Superior temporal gyrus (tissue), 1 donor: ENCODE measurements around the gene RAC3.

ENCODE experiments used
- DNase-seq: peaks from one replicate; pipeline ENCODE4 v3.0.0-alpha.2; 2016; ENCODE audit errors: extremely low spot score

RAC3 gene

DNA sequence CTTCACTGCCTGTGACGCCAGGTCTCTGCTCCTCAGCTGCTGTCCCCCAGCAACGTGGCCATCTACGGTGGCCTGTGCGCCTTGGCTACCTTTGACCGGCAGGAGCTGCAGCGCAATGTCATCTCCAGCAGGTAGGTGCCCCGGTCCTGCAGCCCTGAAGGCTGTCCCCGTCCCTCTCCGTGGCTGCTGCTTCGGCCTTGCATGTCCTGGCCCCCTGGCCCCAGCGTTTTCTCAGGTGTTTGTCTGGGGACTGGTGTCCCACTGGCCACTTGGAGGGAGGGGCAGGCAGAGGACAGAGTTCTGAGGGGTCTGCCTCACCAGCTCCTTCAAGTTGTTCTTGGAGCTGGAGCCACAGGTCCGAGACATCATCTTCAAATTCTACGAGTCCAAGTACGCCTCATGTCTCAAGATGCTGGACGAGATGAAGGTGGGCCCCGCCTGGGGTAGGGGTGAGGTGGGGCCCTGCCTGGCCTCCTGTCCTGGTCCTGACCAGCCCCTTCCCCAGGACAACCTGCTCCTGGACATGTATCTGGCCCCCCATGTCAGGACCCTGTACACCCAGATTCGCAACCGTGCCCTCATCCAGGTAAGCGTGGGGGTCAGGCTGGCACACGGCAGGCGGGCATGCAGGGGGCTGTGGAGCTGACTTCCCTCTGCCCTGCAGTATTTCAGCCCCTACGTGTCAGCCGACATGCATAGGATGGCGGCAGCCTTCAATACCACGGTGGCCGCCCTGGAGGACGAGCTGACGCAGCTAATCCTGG, 24.7 kb downstream of the RAC3 start:
- DNase-seq = no peak

DNA sequence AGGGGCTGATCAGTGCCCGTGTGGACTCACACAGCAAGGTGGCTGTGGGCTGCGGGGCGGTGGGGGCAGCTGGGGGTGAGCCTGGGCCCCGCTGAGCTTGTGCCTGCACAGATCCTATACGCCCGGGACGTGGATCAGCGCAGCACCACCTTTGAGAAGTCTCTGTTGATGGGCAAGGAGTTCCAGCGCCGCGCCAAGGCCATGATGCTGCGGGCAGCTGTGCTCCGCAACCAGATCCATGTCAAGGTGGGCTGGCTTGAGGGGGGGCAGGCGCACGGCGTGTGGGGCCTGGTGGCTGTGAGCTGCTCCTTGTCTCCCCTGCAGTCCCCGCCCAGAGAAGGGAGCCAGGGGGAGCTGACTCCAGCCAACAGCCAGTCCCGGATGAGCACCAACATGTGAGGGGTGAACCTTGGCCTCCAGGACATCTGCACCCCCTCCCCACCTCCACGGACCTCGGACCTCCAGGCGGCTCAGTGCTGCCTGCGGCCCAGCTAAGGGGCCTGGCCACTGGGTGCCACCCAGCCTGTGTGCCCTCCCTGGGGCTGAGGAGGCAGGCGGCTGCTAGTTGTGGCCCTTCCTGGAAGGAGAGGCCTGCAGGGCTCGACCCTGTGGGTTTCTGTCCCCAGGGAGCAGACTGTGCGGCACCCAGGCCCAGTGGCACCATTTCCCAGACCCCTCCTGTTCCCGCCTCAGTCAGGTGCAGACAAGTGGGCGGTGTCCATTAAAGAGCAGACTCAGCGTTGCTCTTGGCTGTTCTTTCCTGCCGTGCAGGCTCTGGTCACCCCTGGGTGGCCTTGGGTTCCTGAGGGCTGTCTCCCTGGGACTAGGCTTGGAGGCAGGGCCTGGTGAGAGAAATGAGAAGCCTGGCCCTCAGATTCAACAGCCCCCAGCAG, 25.5 kb downstream of the RAC3 start:
- DNase-seq = no peak

DNA sequence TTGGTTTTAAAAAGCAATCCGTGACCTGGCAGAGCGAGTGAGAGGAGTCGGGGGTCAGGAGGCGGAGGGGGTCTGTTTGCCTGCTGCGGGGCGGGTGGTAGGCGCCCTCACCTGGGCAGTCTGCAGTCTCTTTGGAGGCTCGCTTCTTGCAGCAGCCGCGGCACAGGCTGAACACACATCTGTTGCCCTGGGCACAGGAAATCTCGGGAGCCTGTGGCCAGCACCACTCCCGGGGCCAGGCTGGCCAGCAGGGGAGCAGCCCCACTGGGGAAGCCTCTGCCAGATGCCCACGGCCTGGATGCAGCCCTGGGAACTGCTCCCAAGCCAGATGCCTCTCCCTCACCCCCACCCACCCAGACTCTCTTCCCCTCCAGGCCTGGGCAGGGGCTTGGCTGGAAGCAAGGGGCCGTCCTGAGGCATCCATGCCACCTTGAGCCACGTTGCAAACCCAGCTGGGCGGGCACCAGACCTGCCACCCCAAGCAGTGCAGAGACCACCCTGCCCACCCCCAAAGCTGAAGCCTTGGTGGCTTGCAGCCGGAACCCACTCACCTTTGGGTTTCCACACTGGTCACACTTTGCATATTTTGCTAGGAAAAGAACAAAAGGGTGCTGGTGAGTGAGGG, 26.9 kb downstream of the RAC3 start:
- DNase-seq = no peak

DNA sequence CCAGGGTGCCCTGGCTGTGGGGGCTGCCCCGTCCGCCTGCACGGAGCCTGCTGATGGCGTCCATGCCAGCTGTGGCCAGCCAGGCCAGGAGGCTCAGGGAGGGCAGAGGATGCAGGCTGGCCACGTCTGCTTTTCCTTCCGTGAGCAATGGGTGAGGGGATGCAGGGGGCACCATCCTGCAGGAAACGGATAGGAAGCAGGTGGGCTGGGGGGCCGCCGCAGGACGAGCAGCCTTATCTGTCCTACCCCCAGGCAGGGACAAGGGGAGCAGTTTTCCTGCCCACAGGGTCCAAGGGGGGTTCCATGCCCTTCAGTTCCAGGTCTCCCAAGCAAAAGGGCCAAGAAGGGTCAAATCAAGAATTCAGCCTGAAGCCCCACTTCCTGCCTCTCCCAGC, 27.4 kb downstream of the RAC3 start:
- no peak for DNase-seq

DNA sequence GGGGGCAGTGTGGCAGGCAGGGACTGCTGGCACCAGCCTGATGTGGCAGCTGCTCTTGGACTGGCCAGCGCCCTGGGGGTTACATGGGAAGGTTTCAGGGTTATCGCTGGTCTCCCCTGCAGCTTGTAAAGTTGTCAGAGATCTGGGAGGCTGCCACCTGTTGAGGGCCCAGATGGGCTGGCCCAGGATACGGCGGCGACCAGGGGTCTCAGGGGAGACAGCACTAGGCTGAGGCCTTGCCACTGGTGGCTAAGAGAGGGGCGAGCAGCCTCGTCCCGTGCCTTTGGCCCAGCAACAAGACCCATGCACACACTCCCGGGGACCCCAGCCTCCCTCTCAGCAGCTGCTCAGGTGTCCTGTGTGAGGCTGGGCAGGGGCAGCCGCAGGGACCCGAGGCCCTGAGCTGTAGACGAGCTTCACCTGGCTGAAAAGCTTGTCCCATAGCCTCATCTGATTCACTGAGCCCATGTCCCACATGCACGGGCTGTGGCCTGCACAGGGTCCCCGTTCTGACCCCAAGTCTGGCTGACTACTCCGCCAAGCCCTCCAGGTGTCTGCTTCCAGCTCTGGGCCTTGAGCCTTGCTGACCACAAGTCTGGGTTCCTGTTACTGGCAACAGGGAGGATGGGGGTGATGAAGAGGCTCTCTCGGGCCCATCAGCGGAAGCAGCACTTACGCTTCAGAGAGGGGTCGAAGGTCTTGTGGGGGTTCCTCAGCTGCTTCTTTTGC, 28.0 kb downstream of the RAC3 start:
- no peak for DNase-seq

DNA sequence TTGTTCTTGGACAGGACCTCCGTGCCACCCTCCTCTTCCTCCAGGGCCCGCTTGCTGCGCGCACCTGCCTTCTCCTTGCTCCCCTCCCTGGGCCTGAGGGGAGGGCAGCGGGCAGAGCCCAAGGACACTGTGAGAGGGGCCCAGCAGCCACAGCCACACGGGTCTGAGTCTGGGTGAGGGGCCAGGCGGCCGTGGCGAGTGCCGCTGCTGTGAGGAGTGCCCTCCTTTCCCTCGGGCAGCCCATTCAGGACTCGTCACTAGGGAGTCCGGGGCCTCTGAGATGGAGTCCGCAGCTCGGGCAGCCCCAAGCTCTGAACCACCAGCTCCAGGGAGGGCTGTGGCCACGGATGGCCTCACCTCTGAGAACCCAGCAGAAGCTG, 28.5 kb downstream of the RAC3 start:
- no peak for DNase-seq

DNA sequence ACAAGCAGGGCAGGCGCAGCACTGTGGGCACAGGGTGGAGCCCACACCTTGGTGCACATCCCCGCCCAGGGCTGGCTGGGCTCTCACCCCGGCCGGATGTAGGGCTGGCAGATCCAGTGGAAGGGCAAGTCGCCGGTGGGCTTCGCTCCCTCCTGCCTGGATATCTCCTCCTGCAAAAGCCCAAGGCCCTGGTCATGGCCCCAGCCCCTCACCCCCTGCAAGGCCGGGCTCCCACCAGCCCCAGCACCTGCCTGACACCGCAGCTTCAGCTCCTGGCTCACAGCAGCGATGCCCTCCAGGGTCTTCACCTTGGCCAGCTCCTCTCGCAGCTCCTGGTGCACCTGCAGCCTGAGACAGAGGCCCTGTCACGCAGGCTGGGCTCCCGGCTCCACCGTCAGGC, 29.1 kb downstream of the RAC3 start:
- no peak for DNase-seq

DNA sequence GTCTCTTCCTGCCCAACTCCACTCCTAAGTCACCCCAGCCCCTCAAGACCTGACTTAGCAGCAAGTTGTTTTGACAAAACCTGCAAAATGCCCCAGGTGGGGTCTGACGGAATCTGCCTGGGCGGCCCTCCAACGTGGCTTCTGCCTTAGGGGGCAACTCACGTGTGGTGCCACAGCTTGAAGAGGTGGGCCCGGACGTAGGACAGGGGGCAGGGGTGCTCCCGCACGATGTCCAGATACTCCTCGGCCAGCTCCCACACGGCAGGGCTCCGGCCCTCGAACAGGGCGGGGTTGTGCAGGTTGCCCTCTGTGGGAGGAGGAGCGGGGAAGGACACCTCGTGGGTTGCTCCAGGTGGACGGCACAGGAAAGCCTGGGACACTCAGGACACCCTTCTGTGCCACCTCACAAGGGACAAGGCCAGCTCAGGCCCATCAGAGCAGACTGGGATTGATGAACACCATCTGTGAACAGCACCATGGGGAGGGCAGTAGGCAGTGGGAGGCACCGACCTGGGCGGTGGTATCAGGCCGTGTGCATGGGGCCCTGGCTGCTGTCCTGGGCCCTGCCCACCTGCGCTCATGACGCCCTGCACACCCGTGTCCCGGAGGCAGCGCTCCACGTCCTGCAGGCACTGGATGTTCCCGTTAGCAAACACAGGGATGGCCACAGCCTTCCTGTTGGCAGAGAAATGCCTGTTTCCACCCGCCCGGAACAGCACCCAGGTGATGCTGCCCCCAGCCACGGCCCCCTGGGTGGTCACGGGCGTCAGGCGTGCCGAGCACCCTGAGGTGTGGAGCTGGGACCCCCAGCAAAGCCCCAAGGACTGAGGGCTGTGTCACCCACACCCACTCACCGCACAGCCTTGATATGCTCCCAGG, 29.8 kb downstream of the RAC3 start:
- no peak for DNase-seq

DNA sequence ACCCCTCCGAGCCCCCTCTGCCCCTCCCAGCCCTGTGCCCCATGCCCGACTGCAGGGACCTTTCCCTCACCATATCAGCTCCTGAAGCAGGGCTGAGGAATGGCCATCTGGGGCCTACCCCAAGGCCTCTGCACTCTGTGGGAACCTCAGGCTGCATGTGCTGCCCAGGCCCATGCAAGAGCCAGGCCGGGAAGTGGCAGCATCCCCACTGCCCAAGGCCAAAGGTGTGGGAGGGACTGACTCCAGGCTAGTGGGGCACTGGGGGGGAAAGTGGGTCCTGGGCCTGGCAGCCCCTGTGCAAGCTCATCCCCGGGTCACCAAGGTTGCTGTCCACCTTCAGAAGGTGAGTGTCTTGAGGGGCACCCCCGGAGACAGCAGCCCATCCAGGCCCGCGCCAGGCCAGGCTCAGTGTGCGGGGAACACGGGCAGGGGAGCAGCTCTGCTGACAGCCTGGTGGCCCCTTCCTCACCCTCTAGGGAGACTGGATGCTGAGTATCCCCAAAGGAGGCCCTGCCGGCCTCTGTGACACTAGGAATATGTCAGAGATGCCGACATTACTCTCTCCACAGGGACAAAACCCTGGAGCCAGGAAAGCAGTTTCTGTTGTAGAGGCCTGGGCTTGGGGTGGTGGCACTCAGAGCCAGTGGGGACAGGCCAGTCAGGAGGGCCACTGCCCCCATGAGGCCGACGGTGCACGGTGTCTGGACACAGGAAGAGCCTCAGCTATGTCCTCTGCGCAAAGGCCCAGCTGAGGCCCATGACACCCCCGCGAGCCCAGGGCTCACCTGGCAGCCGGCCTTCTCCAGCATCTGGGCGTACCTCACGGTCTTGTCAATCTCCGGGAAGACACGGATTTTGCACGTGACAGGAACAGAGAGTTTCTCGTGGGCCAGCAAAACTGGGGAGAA, 30.9 kb downstream of the RAC3 start:
- DNase-seq = no peak

DNA sequence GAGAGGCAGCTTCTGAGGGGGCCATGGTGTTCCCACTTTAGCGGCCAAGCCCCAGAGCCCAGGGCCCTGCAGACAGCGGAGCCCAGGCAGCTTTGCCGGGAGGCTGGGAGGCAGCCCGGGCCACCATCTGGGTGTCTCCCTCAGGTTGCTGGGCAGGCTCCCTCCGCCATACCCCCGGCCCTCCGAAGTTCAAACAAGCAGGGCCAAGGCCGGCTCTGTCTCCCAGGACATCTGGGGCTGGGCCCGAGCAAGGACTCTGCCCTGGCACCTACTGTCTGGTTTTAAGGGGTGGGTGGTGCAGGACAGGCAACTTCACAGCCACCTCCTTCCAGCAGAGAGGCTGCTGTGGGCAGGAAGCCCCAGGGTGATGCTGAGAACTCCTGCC, 31.5 kb downstream of the RAC3 start:
- no peak for DNase-seq

DNA sequence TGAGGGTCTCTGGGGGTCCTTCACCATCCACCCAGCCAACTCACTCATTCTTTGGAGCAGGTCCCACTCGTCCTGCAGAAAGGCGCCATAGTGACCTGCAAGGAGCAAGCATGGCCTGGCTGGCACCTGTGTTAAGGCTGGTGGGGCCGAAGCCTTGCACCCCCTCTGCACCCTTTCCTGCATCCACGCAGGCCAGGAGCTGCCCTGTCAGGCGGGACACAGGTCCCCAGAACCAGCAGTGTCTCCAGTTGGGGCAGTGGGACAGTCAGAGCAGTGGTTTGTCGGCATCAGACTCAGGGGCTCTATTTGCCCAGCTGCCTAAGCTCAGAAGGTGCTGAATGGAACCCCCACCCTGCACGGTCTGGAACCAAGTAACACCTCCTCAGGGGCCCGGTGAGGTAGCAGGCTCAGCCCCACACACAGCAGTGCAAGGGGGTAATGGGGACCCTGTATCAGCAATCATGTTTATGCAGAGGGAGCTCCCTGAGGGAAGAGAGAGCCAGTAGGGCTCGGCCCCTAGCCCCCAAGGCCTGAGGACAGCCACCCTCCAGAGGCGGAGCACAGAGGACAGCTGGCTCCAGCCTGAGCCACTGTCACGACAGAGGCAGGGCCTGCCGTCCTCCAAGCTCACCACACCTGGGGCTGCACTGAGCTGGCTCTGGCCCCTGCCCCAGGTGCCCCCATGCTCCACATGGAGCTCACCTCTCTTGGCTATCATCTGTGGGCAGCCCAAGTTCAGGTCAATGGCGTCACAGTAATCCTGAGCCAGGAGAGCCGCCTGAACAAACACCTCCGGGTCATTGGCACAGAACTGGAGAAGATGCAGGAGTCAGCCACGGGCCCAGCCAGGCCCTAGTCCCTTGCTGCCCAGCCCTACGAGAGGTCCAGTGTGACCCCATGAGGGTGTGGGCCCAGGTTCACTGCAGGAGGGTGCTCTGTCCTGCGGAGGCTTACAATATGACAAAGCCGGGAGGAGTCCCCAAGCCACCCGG, 32.2 kb downstream of the RAC3 start:
- no peak for DNase-seq

DNA sequence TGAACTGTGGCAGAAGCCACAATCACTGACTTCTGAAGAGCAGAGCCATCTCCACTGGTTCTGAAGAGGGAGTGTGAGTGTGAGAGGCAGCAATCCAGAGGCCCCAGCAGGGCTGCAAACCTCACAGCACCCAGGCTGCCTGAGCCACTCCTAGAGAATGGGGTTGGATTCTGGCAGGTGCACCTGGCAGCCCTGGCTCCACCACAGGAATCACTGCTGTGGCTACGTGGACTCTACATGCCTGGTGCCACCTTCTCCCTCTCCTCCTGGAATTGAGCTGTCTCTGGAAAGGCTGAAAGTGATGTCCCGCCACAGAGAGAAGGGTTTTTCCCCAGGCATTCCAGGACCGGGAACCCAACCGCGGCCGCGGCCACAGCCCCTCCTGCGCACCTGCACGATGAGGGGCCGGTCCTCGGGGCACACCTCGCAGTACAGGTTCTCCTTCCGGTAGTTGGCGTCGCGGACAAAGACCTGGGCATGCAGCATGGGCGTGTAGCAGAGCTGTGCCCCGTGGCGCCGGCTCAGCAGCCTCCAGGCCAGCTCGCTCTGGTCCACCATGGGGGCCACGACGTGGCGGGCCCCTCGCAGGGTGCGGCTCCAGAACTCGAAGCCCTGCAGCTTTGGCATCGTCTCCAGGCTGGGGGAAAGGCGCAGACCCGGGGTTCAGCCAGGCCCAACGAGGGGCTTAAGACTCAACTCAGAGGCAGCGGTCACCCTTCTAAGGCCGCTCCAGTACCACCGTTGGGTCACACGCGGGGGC, 33.1 kb downstream of the RAC3 start:
- DNase-seq = no peak

DNA sequence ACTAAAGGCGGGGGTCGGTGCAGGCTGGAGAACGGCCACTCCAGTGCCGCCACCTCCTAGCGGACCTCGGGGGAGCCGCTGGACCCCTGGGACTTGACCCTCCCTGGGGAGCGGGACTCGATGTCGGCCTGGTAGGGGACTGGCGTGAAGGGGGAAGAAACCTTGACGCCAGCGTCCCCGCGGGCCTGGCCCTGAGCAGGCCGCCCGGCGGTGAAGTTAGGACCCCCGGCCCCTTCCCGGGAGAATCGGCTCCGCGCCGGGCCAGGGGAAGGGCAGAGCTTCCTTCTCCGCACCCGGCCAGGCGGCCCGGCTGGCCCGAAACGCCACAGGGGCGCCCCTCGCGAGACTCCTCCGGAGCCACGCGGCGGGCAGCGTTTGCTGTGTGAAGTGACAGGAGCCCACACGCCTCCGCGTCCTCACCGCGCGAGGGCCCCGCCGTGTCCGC, 33.7 kb downstream of the RAC3 start:
- DNase-seq = no peak

DNA sequence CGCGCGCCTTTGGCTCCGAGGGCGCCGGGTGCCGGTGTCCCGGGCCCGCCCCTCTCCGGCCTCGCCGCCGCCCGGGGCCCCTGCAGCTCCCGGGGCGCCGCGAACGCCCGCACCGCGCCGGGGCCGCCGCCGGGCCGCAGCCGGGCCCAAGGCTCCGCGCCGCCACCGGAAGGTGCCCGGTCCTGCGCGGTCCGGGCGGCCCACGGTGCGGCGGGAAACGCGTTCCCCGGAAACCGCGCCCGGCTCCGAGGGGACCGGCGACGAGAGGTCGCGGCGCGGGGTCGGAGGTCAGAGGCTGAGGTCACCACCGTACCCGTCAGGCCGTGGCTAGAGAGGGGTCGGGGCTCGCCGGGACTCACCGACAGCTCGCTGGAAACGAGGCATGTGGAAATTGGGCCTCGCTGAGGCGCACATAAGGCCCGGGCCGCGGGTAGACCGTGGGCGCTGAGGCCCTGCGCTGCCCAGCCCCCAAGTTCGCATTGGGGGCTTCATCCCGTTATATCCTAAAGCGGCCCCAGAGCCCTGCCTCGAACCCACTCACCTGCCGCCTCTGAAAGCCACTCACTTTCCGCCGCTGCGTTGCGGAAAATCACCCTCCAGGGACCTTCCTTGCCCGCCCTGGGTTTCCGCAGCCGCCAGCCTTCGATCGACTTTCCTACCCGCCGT, 34.3 kb downstream of the RAC3 start, which contains the start of gene DUS1L:
Gene DUS1L (minus strand): TSS at position 167 of the 666 bp plus-strand sequence. CDS start 745 bp downstream, outside the sequence.
- DNase-seq = peak; percentile 57

DNA sequence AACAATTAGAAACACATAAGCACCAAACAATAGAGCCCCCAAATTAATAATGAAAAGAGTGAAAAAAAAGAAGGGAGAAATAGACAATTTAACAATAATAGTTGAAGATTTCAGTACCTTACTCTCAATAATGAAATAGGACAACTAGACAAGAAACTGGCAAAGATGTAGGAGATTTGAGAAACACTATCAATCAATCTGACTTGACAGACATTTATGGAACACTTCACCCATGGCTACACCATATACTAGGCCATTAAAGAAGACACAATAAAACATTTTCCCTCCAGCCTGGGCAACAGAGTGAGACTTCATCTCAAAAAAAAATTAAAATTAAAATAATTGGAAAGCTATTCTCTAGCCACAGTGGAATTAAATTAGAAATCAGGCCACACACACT, 39.1 kb downstream of the RAC3 start:
- DNase-seq = no peak

DNA sequence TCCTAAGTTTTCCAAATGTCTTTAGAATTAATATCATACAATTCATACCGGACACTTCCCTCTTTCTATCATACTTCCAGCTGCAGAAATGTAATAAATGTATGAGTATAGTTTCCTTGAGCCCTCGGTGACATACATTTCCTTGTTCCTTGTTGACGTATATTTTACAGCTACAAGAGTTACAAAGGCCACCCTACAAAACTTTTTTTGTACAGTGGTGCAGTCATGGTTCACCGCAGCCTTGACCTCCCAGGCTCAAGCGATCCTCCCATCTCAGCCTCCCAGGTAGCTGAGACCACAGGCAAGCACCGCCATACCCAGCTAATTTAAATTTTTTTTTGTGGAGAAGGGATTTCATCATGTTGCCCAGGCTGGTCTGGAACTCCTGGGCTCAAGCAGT, 41.3 kb downstream of the RAC3 start:
- DNase-seq = no peak

DNA sequence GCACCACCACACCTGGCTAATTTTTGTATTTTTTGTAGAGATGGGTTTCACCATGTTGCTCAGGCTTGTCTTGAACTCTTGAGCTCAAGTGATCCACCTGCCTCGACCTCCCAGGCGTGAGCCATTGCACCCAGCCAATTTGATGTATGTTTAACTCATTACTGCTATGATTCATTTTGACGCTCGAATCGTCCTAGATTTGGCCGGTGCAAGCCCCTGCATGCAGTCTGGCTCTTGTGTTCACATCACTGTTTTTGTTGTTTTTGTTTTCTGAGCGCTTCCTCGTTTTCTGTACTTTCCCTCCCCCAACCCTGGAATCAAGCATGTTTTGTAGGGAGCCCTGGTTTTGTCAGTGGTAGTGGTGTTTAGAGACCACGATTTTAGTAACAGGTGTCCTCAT, 42.0 kb downstream of the RAC3 start:
- DNase-seq = no peak
